ENCODE data around the gene PIK3C2B. TPM values are rescaled to one million over a fixed set of nuclear protein-coding genes. Genes with fewer than 3 reads are reported as not detected.

Gene PIK3C2B
- total RNA-seq, 1 experiment from 2014 or later = 35.3 TPM

- ATAC-seq (no peak), DNase-seq (no peak)
- Histone ChIP-seq H3K4me2 (ENCODE audit: low read length) (no peak overlapping the region), H4K20me1 (ENCODE audit: low read length) (peaks cover 2% of the 10 kb centered on the region; the same call in 1 of the 2 replicates), H3K27ac (ENCODE audit: low read length) (no peak overlapping the region), H3K79me2 (ENCODE audit: low read length) (peaks cover 4% of the 10 kb centered on the region; the same call in 1 of the 2 replicates), H3K9me3 (ENCODE audit: low read length) (no peaks in the 10 kb centered on the region), H3K9me2 (replicated peaks; ENCODE audit: low read length) (no peaks in the 10 kb centered on the region), H3K36me3 (ENCODE audit: low read depth, low read length) (peaks cover 11% of the 10 kb centered on the region; the same call in 1 of the 2 replicates), H3K4me1 (ENCODE audit: insufficient read depth, low read length) (no peaks in the 10 kb centered on the region), H2AFZ (ENCODE audit: low read length) (no peak overlapping the region), H3K4me3 (ENCODE audit: low read length) (no peak overlapping the region), H3K9ac (ENCODE audit: low read length) (no peak overlapping the region), H3K27me3 (ENCODE audit: low read length) (no peaks in the 10 kb centered on the region), H3F3A (ENCODE audit: low read length, unreplicated experiment) (no peaks in the 10 kb centered on the region)
- intact Hi-C loops (cut with micrococcal nuclease) = no loop called here
- no TSS peak for BruUV-seq (replicated peaks)
- POLR2A ChIA-PET (ENCODE audit: unreplicated experiment) = interaction anchor here (0.6 kb wide), 1 partner anchor 29 kb away, joined by 3 read pairs; no protein-coding TSS in a partner anchor
- TF ChIP-seq CTCF (conservative IDR thresholded peaks at IDR 0.05; ENCODE audit: low read depth, low read length) = no peak
- no peak for TF ChIP-seq EZH2phosphoT487 (IDR thresholded peaks at IDR 0.05; ENCODE audit: borderline replicate concordance, low read length)
- no peak for TF ChIP-seq EZH2 (IDR thresholded peaks at IDR 0.05; ENCODE audit: low read length, unreplicated experiment)
- CTCF ChIA-PET = no interaction called here
Observed at GRCh38 chr1:204471687-204472086, 22.9 kb downstream of the PIK3C2B start.

GRCh38 chr1:204469304-204469703 is 25.3 kb downstream of the PIK3C2B start:
- H3K9me3 ChIP-seq (ENCODE audit: low read length) = no peaks in the 10 kb centered on the region
- H3K79me2 ChIP-seq (ENCODE audit: low read length) = no peaks in the 10 kb centered on the region
- H3K36me3 ChIP-seq (ENCODE audit: low read depth, low read length) = peaks cover 8% of the 10 kb centered on the region; the same call in 1 of the 2 replicates
- H3K4me3 ChIP-seq (ENCODE audit: low read length) = no peak overlapping the region
- no peak overlapping the region for H2AFZ ChIP-seq (ENCODE audit: low read length)
- no peaks in the 10 kb centered on the region for H3K9me2 ChIP-seq (replicated peaks; ENCODE audit: low read length)
- H3K4me1 ChIP-seq (ENCODE audit: insufficient read depth, low read length) = no peaks in the 10 kb centered on the region
- intact Hi-C loops (cut with micrococcal nuclease) = no loop called here
- no peak overlapping the region for H3K9ac ChIP-seq (ENCODE audit: low read length)
- POLR2A ChIA-PET (ENCODE audit: unreplicated experiment) = no interaction called here
- no peaks in the 10 kb centered on the region for H4K20me1 ChIP-seq (ENCODE audit: low read length)
- TF ChIP-seq EZH2phosphoT487 (IDR thresholded peaks at IDR 0.05; ENCODE audit: borderline replicate concordance, low read length) (no peak), EZH2 (IDR thresholded peaks at IDR 0.05; ENCODE audit: low read length, unreplicated experiment) (no peak), CTCF (conservative IDR thresholded peaks at IDR 0.05; ENCODE audit: low read depth, low read length) (no peak)
- no peak overlapping the region for H3K4me2 ChIP-seq (ENCODE audit: low read length)
- H3F3A ChIP-seq (ENCODE audit: low read length, unreplicated experiment) = no peaks in the 10 kb centered on the region
- CTCF ChIA-PET = no interaction called here
- DNase-seq = no peak
- no peak overlapping the region for H3K27ac ChIP-seq (ENCODE audit: low read length)
- H3K27me3 ChIP-seq (ENCODE audit: low read length) = no peaks in the 10 kb centered on the region
- TSS peak; percentile 28 for BruUV-seq (replicated peaks)
- ATAC-seq = no peak

- ATAC-seq (no peak), DNase-seq (no peak)
- Histone ChIP-seq H3K9ac (ENCODE audit: low read length) (no peak overlapping the region), H4K20me1 (ENCODE audit: low read length) (no peaks in the 10 kb centered on the region), H2AFZ (ENCODE audit: low read length) (no peak overlapping the region), H3K4me2 (ENCODE audit: low read length) (no peak overlapping the region), H3K36me3 (ENCODE audit: low read depth, low read length) (peaks cover 12% of the 10 kb centered on the region; the same call in 1 of the 2 replicates), H3K9me2 (replicated peaks; ENCODE audit: low read length) (no peaks in the 10 kb centered on the region), H3K27me3 (ENCODE audit: low read length) (no peaks in the 10 kb centered on the region), H3K79me2 (ENCODE audit: low read length) (no peaks in the 10 kb centered on the region), H3K27ac (ENCODE audit: low read length) (no peak overlapping the region), H3K4me3 (ENCODE audit: low read length) (no peak overlapping the region), H3K9me3 (ENCODE audit: low read length) (no peaks in the 10 kb centered on the region), H3F3A (ENCODE audit: low read length, unreplicated experiment) (no peaks in the 10 kb centered on the region), H3K4me1 (ENCODE audit: insufficient read depth, low read length) (no peaks in the 10 kb centered on the region)
- intact Hi-C loops (cut with micrococcal nuclease) = no loop called here
- BruUV-seq (replicated peaks) = no TSS peak
- ChIA-PET CTCF (no interaction called here), POLR2A (ENCODE audit: unreplicated experiment) (no interaction called here)
- TF ChIP-seq EZH2phosphoT487 (IDR thresholded peaks at IDR 0.05; ENCODE audit: borderline replicate concordance, low read length) (no peak), EZH2 (IDR thresholded peaks at IDR 0.05; ENCODE audit: low read length, unreplicated experiment) (no peak), CTCF (conservative IDR thresholded peaks at IDR 0.05; ENCODE audit: low read depth, low read length) (no peak)
Observed at GRCh38 chr1:204468766-204469302, 25.8 kb downstream of the PIK3C2B start.

All from PC-3 (cell line).